Mucosa of descending colon (tissue), 3 donors: Measurements from ENCODE around the gene SORCS2. TPM values are rescaled to one million over a fixed set of nuclear protein-coding genes. Genes with fewer than 3 reads are reported as not detected.

Source experiments
- ATAC-seq: fragments of 200-7000 bp; cut with Tn5 transposase; one replicate; pipeline ENCODE4 v1.9.1; 2020; ENCODE audit warnings: mild to moderate bottlenecking, moderate library complexity
- DNase-seq, 3 donors: peaks; one replicate each; pipeline ENCODE4 v3.0.0-alpha.2; 2020
- H3K36me3 ChIP-seq: fragments of 200-600 bp; one replicate; pipeline ENCODE4 v1.8.0; 2021; ENCODE audit warnings: low read depth, mild to moderate bottlenecking
- H3K4me1 ChIP-seq: fragments of 200-600 bp; one replicate; pipeline ENCODE4 v1.8.0; 2021; ENCODE audit warnings: low read depth, mild to moderate bottlenecking
- H3K4me3 ChIP-seq: fragments of 200-600 bp; one replicate; pipeline ENCODE4 v1.8.0; 2021; ENCODE audit warnings: mild to moderate bottlenecking
- H3K9me3 ChIP-seq: fragments of 200-600 bp; one replicate; pipeline ENCODE4 v1.8.0; 2021; ENCODE audit warnings: mild to moderate bottlenecking
- intact Hi-C, 2 donors: fragments of 100-400 bp; cut with DNase I in 1 of 2; cut with micrococcal nuclease in 1 of 2; formaldehyde crosslinking; loops; one replicate each; pipeline versions ENCODE4 v1.11.0 to v1.11.1; 2022; cut with DNase I, micrococcal nuclease
- total RNA-seq, 3 donors: library from RNA; stranded (reverse); fragmentation: NEBNext Ultra II Directional in 2 of 3; extraction: Animal tissue kit (Norgen Biotek cat#: 25700) in 2 of 3; gene quantifications; one replicate each; pipeline versions ENCODE4 v1.2.1 to v1.2.4, GENCODE V29; 2021 to 2023
- TF ChIP-seq, protein P1 (sequence below): fragments of 200-600 bp; IDR thresholded peaks from one replicate; pipeline ENCODE4 v1.8.0; 2022; ENCODE audit warnings: antibody characterized with exemption, mild to moderate bottlenecking
- donor health status: DM: no; HTN: no; CAD: no; lungs with moderate emphysema.
- donor health status: DM: no; HTN: no; CAD: no.
- donor health status: DM: no; HTN: yes; CAD: no.

Gene SORCS2
- total RNA-seq, 3 donors from 2014 or later = 0.20 to 3.1 (median 1.5) TPM

DNA sequence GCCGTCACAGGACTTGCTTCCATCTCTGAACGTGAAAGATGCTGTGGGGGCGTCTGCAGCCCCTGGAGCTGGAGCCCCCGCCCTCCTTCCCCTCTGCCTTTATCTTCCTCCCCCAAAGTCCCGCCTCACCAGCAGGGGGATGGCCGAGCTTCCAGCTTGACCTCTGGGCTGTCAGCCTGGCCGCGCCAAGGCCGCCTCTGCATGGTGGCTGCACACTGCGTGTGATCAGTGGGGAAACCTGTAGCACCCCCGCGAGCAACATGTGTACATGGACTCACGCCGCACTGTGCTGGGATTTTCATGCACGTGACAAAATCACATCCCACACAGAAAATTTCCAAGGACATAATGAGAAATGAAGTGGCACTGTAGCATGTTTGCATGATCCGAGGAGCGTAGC lies 268.9 kb downstream of the SORCS2 start:
- TF ChIP-seq, protein P1, sequence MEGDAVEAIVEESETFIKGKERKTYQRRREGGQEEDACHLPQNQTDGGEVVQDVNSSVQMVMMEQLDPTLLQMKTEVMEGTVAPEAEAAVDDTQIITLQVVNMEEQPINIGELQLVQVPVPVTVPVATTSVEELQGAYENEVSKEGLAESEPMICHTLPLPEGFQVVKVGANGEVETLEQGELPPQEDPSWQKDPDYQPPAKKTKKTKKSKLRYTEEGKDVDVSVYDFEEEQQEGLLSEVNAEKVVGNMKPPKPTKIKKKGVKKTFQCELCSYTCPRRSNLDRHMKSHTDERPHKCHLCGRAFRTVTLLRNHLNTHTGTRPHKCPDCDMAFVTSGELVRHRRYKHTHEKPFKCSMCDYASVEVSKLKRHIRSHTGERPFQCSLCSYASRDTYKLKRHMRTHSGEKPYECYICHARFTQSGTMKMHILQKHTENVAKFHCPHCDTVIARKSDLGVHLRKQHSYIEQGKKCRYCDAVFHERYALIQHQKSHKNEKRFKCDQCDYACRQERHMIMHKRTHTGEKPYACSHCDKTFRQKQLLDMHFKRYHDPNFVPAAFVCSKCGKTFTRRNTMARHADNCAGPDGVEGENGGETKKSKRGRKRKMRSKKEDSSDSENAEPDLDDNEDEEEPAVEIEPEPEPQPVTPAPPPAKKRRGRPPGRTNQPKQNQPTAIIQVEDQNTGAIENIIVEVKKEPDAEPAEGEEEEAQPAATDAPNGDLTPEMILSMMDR = no peak
- no peaks in the 10 kb centered on the region for H3K4me1 ChIP-seq
- no peak for ATAC-seq
- no peak for DNase-seq
- no peaks in the 10 kb centered on the region for H3K36me3 ChIP-seq
- intact Hi-C loops = no loop called here
- no peaks in the 10 kb centered on the region for H3K9me3 ChIP-seq
- H3K4me3 ChIP-seq = no peak overlapping the region

DNA sequence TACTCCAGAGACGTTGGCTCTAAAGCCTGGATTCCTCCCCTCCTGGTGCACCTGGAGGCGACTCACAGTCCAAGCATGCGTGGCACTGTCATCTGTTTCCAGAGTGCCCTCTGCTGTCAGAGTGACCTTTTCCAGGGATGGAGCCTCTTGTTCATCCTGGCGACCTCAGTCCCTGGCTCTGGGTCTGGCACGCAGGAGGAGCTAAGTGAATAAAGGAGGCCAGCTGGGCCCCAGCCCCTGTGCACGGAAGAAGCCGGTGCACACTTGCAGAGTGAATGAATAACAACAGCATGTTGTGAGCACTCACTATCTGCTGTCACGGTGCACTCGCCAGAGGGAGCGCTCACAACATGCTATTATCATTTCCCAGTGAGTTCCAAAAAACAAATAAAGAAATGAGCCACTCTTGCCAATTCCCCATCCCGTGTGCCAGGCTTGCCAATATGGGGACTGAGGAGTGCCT lies 270.2 kb downstream of the SORCS2 start:
- TF ChIP-seq, protein P1 = no peak
- H3K4me1 ChIP-seq = no peaks in the 10 kb centered on the region
- H3K9me3 ChIP-seq = no peaks in the 10 kb centered on the region
- intact Hi-C loops = no loop called here
- no peaks in the 10 kb centered on the region for H3K36me3 ChIP-seq
- DNase-seq (no peak), ATAC-seq (peak; percentile 48)
- no peak overlapping the region for H3K4me3 ChIP-seq

DNA sequence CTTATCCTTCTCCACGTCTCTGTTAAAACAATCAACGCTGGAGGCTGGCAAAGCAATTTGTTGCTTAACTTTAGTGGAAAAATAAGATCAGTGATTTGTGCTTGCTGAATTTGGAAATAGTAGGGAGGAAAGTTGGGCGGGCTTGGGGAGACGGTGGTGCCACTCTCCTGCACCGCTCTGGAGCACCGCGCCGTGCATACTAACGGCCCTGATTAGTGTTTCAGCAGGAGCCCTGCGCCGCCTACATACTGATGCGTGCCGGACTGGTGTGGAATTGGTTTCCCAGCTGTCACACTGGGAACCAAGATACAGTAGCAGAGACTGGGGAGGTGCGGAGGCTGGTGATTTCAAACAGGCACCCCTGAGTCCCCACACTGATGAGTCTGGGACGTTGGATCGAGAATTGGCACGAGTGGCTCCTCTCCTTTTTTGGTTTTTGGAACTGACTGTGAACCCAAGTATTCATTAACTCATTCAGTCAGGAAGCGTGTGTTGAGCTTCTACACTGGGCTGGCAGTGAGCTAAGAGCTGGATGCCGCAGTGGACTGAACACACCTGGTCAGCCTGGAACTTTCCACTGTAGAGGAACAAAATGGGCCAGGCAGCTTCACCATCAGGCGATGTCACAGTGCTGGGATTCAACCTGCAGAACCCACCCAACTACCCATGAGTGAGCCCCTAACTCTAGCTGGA lies 271.4 kb downstream of the SORCS2 start:
- TF ChIP-seq, protein P1 = no peak
- no peaks in the 10 kb centered on the region for H3K4me1 ChIP-seq
- ATAC-seq (no peak), DNase-seq (no peak)
- H3K36me3 ChIP-seq = no peaks in the 10 kb centered on the region
- no peak overlapping the region for H3K4me3 ChIP-seq
- no peaks in the 10 kb centered on the region for H3K9me3 ChIP-seq
- intact Hi-C loops = no loop called here

DNA sequence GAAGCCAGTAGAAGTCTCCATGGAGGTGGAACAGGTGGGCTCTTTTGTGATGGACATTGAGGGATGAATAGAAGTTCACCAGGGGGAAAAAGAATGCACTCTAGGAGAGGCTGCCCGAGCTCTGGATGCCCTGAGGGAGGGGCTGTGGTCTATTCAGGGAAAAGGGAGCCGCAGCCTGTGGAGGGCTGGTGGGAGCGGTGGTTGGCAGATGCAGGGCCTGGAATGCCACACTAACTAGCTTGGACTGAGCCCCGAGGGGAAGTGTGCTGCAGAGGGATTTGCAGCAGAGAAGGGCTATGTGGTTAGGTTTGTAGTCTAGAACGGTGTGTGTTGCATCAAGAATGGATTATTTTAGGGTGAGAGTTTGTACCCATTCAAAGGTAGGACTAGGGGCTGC lies 271.9 kb downstream of the SORCS2 start:
- DNase-seq (no peak), ATAC-seq (no peak)
- Histone ChIP-seq H3K9me3 (no peaks in the 10 kb centered on the region), H3K4me3 (no peak overlapping the region), H3K4me1 (no peaks in the 10 kb centered on the region), H3K36me3 (no peaks in the 10 kb centered on the region)
- intact Hi-C loops = no loop called here
- TF ChIP-seq, protein P1 = no peak

DNA sequence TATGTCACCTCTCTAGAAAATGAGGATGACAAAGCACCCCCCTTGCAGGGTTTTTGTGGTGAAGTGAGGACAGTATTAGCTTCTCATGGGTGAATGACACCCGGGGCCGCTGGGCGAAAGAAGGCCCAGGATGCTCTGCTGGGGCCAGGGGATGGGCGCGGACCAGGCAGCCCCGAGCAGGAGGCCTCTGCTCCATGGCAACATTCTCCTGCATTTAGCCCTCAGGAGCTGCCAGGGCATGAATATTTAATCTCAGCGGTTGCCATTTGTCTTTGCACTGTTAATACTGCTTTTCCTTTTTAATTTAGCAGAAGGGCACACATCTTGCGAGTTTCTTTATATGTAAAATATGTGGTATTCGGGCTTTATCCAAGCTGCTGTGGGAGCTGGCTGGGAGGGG lies 272.7 kb downstream of the SORCS2 start:
- ATAC-seq (no peak), DNase-seq (no peak)
- intact Hi-C loops = no loop called here
- TF ChIP-seq, protein P1 = no peak
- Histone ChIP-seq H3K36me3 (no peaks in the 10 kb centered on the region), H3K4me1 (no peaks in the 10 kb centered on the region), H3K4me3 (no peak overlapping the region), H3K9me3 (no peaks in the 10 kb centered on the region)
